AG09319 (cell line): ENCODE data around the gene EMSY.

ENCODE experiments used
- DNase-seq: peaks from one replicate; pipeline ENCODE4 v3.0.0-alpha.2; 2010; ENCODE audit warnings: low read depth; ENCODE audit errors: extremely low read depth
- TF ChIP-seq, protein P1 (sequence below): IDR thresholded peaks from 2 replicates; pipeline ENCODE4 v1.5.1; 2011; ENCODE audit warnings: low read depth, mild to moderate bottlenecking, inconsistent platforms, low read length, moderate library complexity

The EMSY gene

GRCh38 chr11:76558473-76558872, 113.7 kb downstream of the EMSY start:
- TF ChIP-seq, protein P1, sequence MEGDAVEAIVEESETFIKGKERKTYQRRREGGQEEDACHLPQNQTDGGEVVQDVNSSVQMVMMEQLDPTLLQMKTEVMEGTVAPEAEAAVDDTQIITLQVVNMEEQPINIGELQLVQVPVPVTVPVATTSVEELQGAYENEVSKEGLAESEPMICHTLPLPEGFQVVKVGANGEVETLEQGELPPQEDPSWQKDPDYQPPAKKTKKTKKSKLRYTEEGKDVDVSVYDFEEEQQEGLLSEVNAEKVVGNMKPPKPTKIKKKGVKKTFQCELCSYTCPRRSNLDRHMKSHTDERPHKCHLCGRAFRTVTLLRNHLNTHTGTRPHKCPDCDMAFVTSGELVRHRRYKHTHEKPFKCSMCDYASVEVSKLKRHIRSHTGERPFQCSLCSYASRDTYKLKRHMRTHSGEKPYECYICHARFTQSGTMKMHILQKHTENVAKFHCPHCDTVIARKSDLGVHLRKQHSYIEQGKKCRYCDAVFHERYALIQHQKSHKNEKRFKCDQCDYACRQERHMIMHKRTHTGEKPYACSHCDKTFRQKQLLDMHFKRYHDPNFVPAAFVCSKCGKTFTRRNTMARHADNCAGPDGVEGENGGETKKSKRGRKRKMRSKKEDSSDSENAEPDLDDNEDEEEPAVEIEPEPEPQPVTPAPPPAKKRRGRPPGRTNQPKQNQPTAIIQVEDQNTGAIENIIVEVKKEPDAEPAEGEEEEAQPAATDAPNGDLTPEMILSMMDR, result no peak
- DNase-seq, result no peak

- no peak for DNase-seq
- TF ChIP-seq, protein P1, result no peak
Observed at GRCh38 chr11:76558891-76559290, 114.1 kb downstream of the EMSY start.

DNA sequence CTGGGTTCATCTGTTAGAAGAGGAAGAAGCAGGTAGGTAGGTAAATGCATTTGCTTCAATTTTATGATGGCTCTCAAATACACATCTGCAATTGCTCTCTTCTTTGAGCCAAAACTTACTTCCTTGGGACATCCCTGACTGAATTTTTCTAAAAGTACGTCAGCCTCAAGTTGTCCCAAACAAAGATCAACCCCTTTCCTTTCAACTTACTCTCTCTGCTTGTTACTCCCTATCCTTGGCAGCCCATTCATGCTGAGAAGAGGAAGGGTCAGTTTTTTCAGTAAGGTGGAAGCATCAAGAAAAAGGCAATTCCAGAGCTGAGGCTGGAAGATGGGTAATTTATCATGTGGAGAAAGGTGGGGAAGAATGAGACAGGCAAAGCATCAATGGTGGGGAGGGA, 114.5 kb downstream of the EMSY start:
- no peak for DNase-seq
- TF ChIP-seq, protein P1, result no peak

DNA sequence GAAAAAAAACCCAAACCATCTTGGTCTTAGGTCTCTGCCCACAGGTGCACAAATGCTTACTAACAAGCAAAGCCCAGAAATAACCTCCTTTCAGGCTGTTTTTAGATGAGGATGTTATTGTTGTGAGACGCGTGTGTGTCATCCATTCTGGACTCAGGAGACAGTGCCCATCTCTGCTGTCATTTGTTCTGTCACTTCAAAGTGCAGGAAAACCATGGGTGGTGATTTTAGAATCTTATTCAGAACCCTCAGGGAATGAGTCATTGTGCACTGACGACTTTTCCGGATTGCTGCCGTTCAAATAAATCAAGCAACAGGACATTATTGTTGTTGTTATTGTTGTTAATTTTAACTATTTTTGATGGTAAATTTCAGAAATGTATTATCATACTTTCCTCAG, 115.4 kb downstream of the EMSY start:
- TF ChIP-seq, protein P1, result no peak
- DNase-seq, result no peak

- TF ChIP-seq, protein P1, result no peak
- no peak for DNase-seq
Observed at GRCh38 chr11:76561245-76561644, 116.4 kb downstream of the EMSY start.

DNA sequence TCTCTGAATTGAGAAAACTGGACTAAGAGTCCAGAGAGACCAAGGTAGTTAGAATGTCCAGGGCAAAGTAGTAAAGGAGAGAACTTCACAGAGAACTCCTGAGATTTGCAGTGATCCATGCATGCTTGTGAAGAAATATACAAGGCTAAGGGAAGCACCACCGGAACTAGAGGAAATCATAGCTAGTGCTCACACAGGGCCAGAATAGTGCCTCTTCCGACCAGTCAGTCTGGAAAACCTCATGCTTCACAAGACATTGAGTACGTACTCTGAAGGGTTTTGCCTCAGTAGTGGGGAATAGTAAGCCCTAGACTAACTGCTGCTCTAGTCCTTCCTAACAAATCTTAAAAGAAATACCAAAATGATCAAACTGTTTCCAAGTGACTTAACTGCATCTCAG, 117.7 kb downstream of the EMSY start:
- no peak for DNase-seq
- TF ChIP-seq, protein P1, result no peak

DNA sequence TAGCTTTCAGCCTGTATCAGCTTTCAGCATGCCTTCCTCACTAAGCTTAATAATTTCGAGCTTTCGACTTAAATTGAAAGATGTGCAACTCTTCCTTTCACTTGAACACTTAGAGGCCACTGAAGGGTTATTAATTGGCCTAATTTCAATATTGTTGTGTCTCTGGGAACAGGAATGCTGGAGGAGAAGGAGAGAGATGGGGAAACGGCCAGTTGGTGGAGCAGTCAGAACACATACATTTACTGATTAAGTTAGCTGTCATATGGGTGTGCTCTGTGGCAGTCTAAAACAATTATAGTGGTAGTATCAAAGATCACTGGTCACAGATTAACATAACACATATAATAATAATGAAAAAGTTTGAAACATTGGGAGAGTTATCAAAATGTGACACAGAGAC, 119.5 kb downstream of the EMSY start:
- DNase-seq, result no peak
- TF ChIP-seq, protein P1, result no peak

GRCh38 chr11:76566811-76567210, 122.0 kb downstream of the EMSY start:
- TF ChIP-seq, protein P1, result no peak
- DNase-seq, result no peak
